Measurements from ENCODE around the gene PEX11A. TPM values are rescaled to one million over a fixed set of nuclear protein-coding genes. Genes with fewer than 3 reads are reported as not detected.

PEX11A gene
- polyA plus RNA-seq, 2 of the 4 experiments (the other 2 are of a cell fraction): 6.3 to 8.1 TPM

GRCh38 chr15:89660556-89660955 is 30.0 kb downstream of the PEX11A start:
- no peaks in the 10 kb centered on the region for H3K9me3 ChIP-seq
- POLR2A ChIA-PET: no interaction called here
- TF ChIP-seq CBX8 (IDR thresholded peaks at IDR 0.05) (no peak), FOSB (CRISPR knock-in tag; IDR thresholded peaks at IDR 0.05) (no peak), TFCP2L1 (CRISPR knock-in tag; IDR thresholded peaks at IDR 0.05) (no peak), E2F6 (IDR thresholded peaks at IDR 0.05; ENCODE audit: borderline replicate concordance, low read depth) (no peak), SMC3 (IDR thresholded peaks at IDR 0.05) (no peak), ZC3H11A (IDR thresholded peaks at IDR 0.05) (no peak), NFE2L2 (conservative IDR thresholded peaks at IDR 0.05; ENCODE audit: low read length) (no peak), HEYL (CRISPR knock-in tag; IDR thresholded peaks at IDR 0.05) (no peak)
- 44% methylated on average over 2 of the region's 2 CpGs for WGBS (ENCODE audit: missing lambda C conversion rate)
- CTCF ChIA-PET: interaction anchor here (0.6 to 10.6 kb wide), 4 partner anchors 11 to 312 kb away, joined by 3 to 126 read pairs (median 8); no protein-coding TSS in a partner anchor
- peaks cover 5% of the 10 kb centered on the region; the same call in 1 of the 3 replicates for H3K4me1 ChIP-seq
- DNase-seq (ENCODE audit: low read depth in 1 of 2, low spot score in 1 of 2) (peak in 1 of 2 experiments; percentile 29), ATAC-seq (peak; percentile 35 to 67; a peak in 5 of 6 replicates), FAIRE-seq (no peak)
- no peak overlapping the region for H3K4me2 ChIP-seq
- H3K27ac ChIP-seq: no peak overlapping the region
- H3K4me3 ChIP-seq: no peak overlapping the region

- ChIA-PET CTCF (interaction anchor here (1.4 to 10.6 kb wide), 2 partner anchors 12 to 13 kb away, joined by 4 to 126 read pairs; no protein-coding TSS in a partner anchor), POLR2A (no interaction called here)
- WGBS (ENCODE audit: missing lambda C conversion rate): 89% methylated on average over 2 of the region's 2 CpGs
- Histone ChIP-seq H3K9me3 (no peaks in the 10 kb centered on the region), H3K4me1 (peaks cover 3% of the 10 kb centered on the region; the same call in 1 of the 3 replicates), H3K27ac (no peak overlapping the region), H3K4me2 (no peak overlapping the region), H3K4me3 (no peak overlapping the region)
- TF ChIP-seq USF2 (IDR thresholded peaks at IDR 0.05) (no peak), CHD4 (IDR thresholded peaks at IDR 0.05; ENCODE audit: borderline replicate concordance) (no peak), BHLHE40 (IDR thresholded peaks at IDR 0.05; ENCODE audit: low read depth, low read length) (no peak), ELK1 (IDR thresholded peaks at IDR 0.05; ENCODE audit: low read depth, low read length) (no peak), RFX5 (IDR thresholded peaks at IDR 0.05) (no peak), MYC (IDR thresholded peaks at IDR 0.05; ENCODE audit: borderline replicate concordance, low read length) (no peak), HOXB13 (CRISPR knock-in tag; IDR thresholded peaks at IDR 0.05; ENCODE audit: low read depth) (no peak), CBX2 (IDR thresholded peaks at IDR 0.05; ENCODE audit: borderline replicate concordance, low read depth) (no peak), CBX8 (IDR thresholded peaks at IDR 0.05) (no peak)
- FAIRE-seq (peak; percentile 23), DNase-seq (ENCODE audit: low read depth in 1 of 2, low spot score in 1 of 2) (no peak), ATAC-seq (no peak)
Observed at GRCh38 chr15:89659295-89659694, 31.3 kb downstream of the PEX11A start.

- TF ChIP-seq GATA3 (IDR thresholded peaks at IDR 0.05; ENCODE audit: borderline replicate concordance) (no peak), TP53 (CRISPR knock-in tag; IDR thresholded peaks at IDR 0.05) (no peak), USF2 (IDR thresholded peaks at IDR 0.05) (no peak), ELK1 (IDR thresholded peaks at IDR 0.05; ENCODE audit: low read depth, low read length) (no peak), BHLHE40 (IDR thresholded peaks at IDR 0.05; ENCODE audit: low read depth, low read length) (no peak), CBX2 (IDR thresholded peaks at IDR 0.05; ENCODE audit: borderline replicate concordance, low read depth) (no peak), ZFP36 (IDR thresholded peaks at IDR 0.05; ENCODE audit: borderline replicate concordance, partially characterized antibody) (no peak), MAZ (IDR thresholded peaks at IDR 0.05; ENCODE audit: borderline replicate concordance, low read depth, low read length) (no peak), RCOR1 (IDR thresholded peaks at IDR 0.05; ENCODE audit: low read depth, low read length) (no peak)
- Histone ChIP-seq H3K27ac (no peak overlapping the region), H3K4me3 (no peak overlapping the region), H3K9me3 (no peaks in the 10 kb centered on the region), H3K4me2 (no peak overlapping the region), H3K4me1 (peaks cover 4% of the 10 kb centered on the region; the same call in 1 of the 3 replicates)
- 70% methylated on average over 5 of the region's 5 CpGs for WGBS (ENCODE audit: missing lambda C conversion rate)
- FAIRE-seq: no peak
- no peak for ATAC-seq
- ChIA-PET POLR2A (no interaction called here), CTCF (interaction anchor here (0.8 to 10.6 kb wide), 3 partner anchors 10 to 217 kb away, joined by 3 to 126 read pairs (median 6); no protein-coding TSS in a partner anchor)
- no peak for DNase-seq (ENCODE audit: low read depth in 1 of 2, low spot score in 1 of 2)
Observed at GRCh38 chr15:89657686-89658200, 32.8 kb downstream of the PEX11A start.
